NCI-H2227 (cell line): ENCODE results near the gene HNRNPA3.
A peak's percentile ranks its signal among the peaks of the same experiment; 100 is the strongest.
"Not testable (repeated sequence)": the region's sequence is repeated elsewhere in the genome, so short reads cannot be mapped to it uniquely, and the experiment has no call there.

ENCODE experiments used
- DNase-seq: peaks from one replicate; lab custom pipeline; 2025; ENCODE audit not compliant: unreplicated experiment; lab: John Stamatoyannopoulos, UW

HNRNPA3 gene

GRCh38 chr2:177188482-177189469 lies 23.8 kb upstream of the HNRNPA3 start:
- DNase-seq, result no peak

GRCh38 chr2:177190941-177191340 lies 21.7 kb upstream of the HNRNPA3 start:
- DNase-seq, result no peak

- no peak for DNase-seq
Observed at GRCh38 chr2:177192788-177193187, 19.8 kb upstream of the HNRNPA3 start.

GRCh38 chr2:177193240-177193639 lies 19.4 kb upstream of the HNRNPA3 start:
- no peak for DNase-seq

- DNase-seq, result no peak
Observed at GRCh38 chr2:177195194-177195593, 17.4 kb upstream of the HNRNPA3 start.

- DNase-seq, result not testable (repeated sequence)
Observed at GRCh38 chr2:177200419-177200818, 12.2 kb upstream of the HNRNPA3 start.

- peak; percentile 79 for DNase-seq
Observed at GRCh38 chr2:177201919-177202346, 10.7 kb upstream of the HNRNPA3 start.

GRCh38 chr2:177204417-177204816 lies 8.2 kb upstream of the HNRNPA3 start:
- no peak for DNase-seq

- DNase-seq, result no peak
Observed at GRCh38 chr2:177207101-177207500, 5.5 kb upstream of the HNRNPA3 start.

GRCh38 chr2:177211169-177211568 lies 1.4 kb upstream of the HNRNPA3 start:
- DNase-seq, result no peak

- DNase-seq, result no peak
Observed at GRCh38 chr2:177211576-177212105, 953 bp upstream of the HNRNPA3 start.

- peak; percentile 98 for DNase-seq
Observed at GRCh38 chr2:177212891-177213856, 580 bp downstream of the HNRNPA3 start.

GRCh38 chr2:177217247-177217843 lies 4.8 kb downstream of the HNRNPA3 start:
- DNase-seq, result no peak

GRCh38 chr2:177219787-177220186 lies 7.2 kb downstream of the HNRNPA3 start:
- DNase-seq, result not testable (repeated sequence)

GRCh38 chr2:177221534-177221933 lies 8.9 kb downstream of the HNRNPA3 start:
- DNase-seq, result no peak

GRCh38 chr2:177221970-177222369 lies 9.4 kb downstream of the HNRNPA3 start:
- DNase-seq, result no peak

- not testable (repeated sequence) for DNase-seq
Observed at GRCh38 chr2:177223436-177223835, 10.8 kb downstream of the HNRNPA3 start.

GRCh38 chr2:177225965-177226360 lies 13.4 kb downstream of the HNRNPA3 start:
- DNase-seq, result no peak

GRCh38 chr2:177229442-177230242 lies 17.0 kb downstream of the HNRNPA3 start:
- no peak for DNase-seq

GRCh38 chr2:177231270-177231669 lies 18.7 kb downstream of the HNRNPA3 start:
- DNase-seq, result no peak
